Ovary (tissue), 3 donors: ENCODE measurements around the gene PPFIBP2.

ENCODE experiments used
- CTCF ChIP-seq, 3 donors: fragments of 450-650 bp in 2 of 3; fragments of 200-600 bp in 1 of 3; IDR thresholded peaks; one replicate each; pipeline versions ENCODE4 v1.5.1 to v1.8.0; 2016 to 2022; ENCODE audit warnings: antibody characterized with exemption in 3 of 3, mild to moderate bottlenecking in 1 of 3
- EP300 ChIP-seq: sonication (generic); formaldehyde crosslinking; IDR thresholded peaks from one replicate; pipeline ENCODE4 v1.6.1; 2017; ENCODE audit warnings: antibody characterized with exemption
- POLR2A ChIP-seq: fragments of 450-650 bp; IDR thresholded peaks from one replicate; pipeline ENCODE4 v1.6.1; 2017; ENCODE audit warnings: antibody characterized with exemption, mild to moderate bottlenecking, moderate library complexity
- donor health status: DM: no; HTN: no; CAD: no.

DNA sequence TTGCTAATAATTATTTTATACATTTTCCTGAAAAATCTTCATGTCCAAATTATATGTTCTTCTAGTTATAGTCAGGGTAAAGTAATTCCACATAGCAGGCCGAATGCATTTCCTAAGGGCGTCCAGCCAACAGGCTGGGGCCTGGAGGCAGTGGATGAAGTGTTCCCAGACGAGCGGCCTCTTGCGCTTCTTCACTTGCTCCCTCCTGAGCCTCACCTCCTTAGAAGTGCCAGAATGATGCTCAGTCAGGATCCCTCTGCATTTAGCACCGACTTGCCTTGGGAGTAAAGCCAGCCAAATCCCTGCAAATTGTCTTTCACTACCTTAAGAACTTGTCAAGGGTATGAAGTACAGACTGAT lies 27.0 kb upstream of the PPFIBP2 start:
- TF ChIP-seq CTCF (IDR thresholded peaks at IDR 0.05) (no peak), POLR2A (no peak), EP300 (no peak)
